Keratinocyte (primary cell): ENCODE results near the gene FAM237A. TPM values are rescaled to one million over a fixed set of nuclear protein-coding genes. Genes with fewer than 3 reads are reported as not detected.

ENCODE experiments used
- DNase-seq: peaks from one replicate; pipeline ENCODE4 v3.0.0-alpha.2; 2011; ENCODE audit warnings: low read depth, missing footprints, low spot score
- FAIRE-seq: peaks from 2 replicates; lab custom pipeline; 2011; peaks lifted over from hg19 to GRCh38; lab: Jason Lieb, UNC
- H2AFZ ChIP-seq: 2 replicates; pipeline ENCODE4 v1.6.0; 2012; ENCODE audit warnings: low read length, control low read depth, inconsistent platforms; ENCODE audit not compliant: control insufficient read depth
- H3K27ac ChIP-seq: 2 replicates; pipeline ENCODE4 v1.5.1; 2011; ENCODE audit warnings: low read length; ENCODE audit not compliant: control insufficient read depth, insufficient read depth
- H3K27me3 ChIP-seq: 3 replicates; pipeline ENCODE4 v1.6.0; 2011; ENCODE audit warnings: low read length; ENCODE audit not compliant: control insufficient read depth, insufficient read depth; ENCODE audit errors: extremely low read depth
- H3K36me3 ChIP-seq, 2 experiments: 2 replicates in 1 of 2; 3 replicates in 1 of 2; pipeline ENCODE4 v1.5.1; 2011; ENCODE audit warnings: low read length in 2 of 2, mild to moderate bottlenecking in 1 of 2; ENCODE audit not compliant: control insufficient read depth in 2 of 2, insufficient read depth in 2 of 2; ENCODE audit errors: extremely low read depth in 1 of 2
- H3K4me1 ChIP-seq: 3 replicates; pipeline ENCODE4 v1.5.1; 2011; ENCODE audit warnings: low read length; ENCODE audit not compliant: control insufficient read depth, insufficient read depth; ENCODE audit errors: extremely low read depth
- H3K4me2 ChIP-seq: 3 replicates; pipeline ENCODE4 v1.6.0; 2011; ENCODE audit warnings: low read depth, low read length; ENCODE audit not compliant: control insufficient read depth, insufficient read depth; ENCODE audit errors: extremely low read depth
- H3K4me3 ChIP-seq, 3 experiments: fragments of 200-600 bp in 1 of 3; sonication (generic) in 1 of 3; 2 replicates in 2 of 3; 3 replicates in 1 of 3; pipeline ENCODE4 v1.5.1; 2011 to 2016; ENCODE audit warnings: low read length in 3 of 3, mild to moderate bottlenecking in 3 of 3, control low read depth in 2 of 3, inconsistent platforms in 1 of 3, low read depth in 1 of 3, mixed read lengths in 1 of 3, mixed run types in 1 of 3, moderate library complexity in 1 of 3; ENCODE audit not compliant: control insufficient read depth in 2 of 3, insufficient read depth in 2 of 3; ENCODE audit errors: extremely low read depth in 1 of 3
- H3K79me2 ChIP-seq: 2 replicates; pipeline ENCODE4 v1.6.0; 2012; ENCODE audit warnings: low read length; ENCODE audit not compliant: control insufficient read depth, insufficient read depth
- H3K9ac ChIP-seq: 3 replicates; pipeline ENCODE4 v1.6.0; 2011; ENCODE audit warnings: low read length; ENCODE audit not compliant: control insufficient read depth, insufficient read depth; ENCODE audit errors: extremely low read depth
- H3K9me1 ChIP-seq: 3 replicates; pipeline ENCODE4 v1.6.0; 2011; ENCODE audit warnings: low read length; ENCODE audit not compliant: control insufficient read depth, insufficient read depth; ENCODE audit errors: extremely low read depth
- H3K9me3 ChIP-seq: 2 replicates; pipeline ENCODE4 v1.5.1; 2012; ENCODE audit warnings: low read depth, low read length; ENCODE audit not compliant: control insufficient read depth
- H4K20me1 ChIP-seq: 3 replicates; pipeline ENCODE4 v1.6.0; 2011; ENCODE audit warnings: low read length; ENCODE audit not compliant: control insufficient read depth, insufficient read depth; ENCODE audit errors: extremely low read depth
- EZH2 ChIP-seq: IDR thresholded peaks from one replicate; pipeline ENCODE4 v1.6.1; 2012; ENCODE audit warnings: inconsistent platforms, mild to moderate bottlenecking, low read length, moderate library complexity
- dilution Hi-C: fragments of 300-500 bp; cut with MboI; formaldehyde crosslinking; loops from one replicate; pipeline ENCODE4 v1.7.0; 2020; ENCODE audit warnings: low sequenced_read_pairs; ENCODE audit not compliant: extremely low pct_ligation_motif_present
- polyA plus RNA-seq, 5 experiments: library from polyadenylated mRNA; depleted of rRNA in 3 of 5; stranded (reverse) in 3 of 5; stranded (forward) in 1 of 5; unstranded in 1 of 5; fragments of >200 nt; gene quantifications; 1 replicate in 1 of 5; 2 replicates in 3 of 5; 3 replicates in 1 of 5; pipeline versions ENCODE4 v1.2.1 to v1.2.3, GENCODE V29; 2011 to 2012; ENCODE audit warnings: missing spikeins in 2 of 5, low read depth in 1 of 5, low replicate concordance in 1 of 5
- TF ChIP-seq, protein P1 (sequence below), 3 experiments: IDR thresholded peaks in 1 of 3; conservative IDR thresholded peaks in 1 of 3; optimal IDR thresholded peaks in 1 of 3; 2 replicates in 2 of 3; 3 replicates in 1 of 3; pipeline versions ENCODE3 to v1.5.1; 2011; ENCODE audit warnings: low read length in 3 of 3, mild to moderate bottlenecking in 3 of 3, moderate library complexity in 2 of 3, control low read depth in 1 of 3, inconsistent platforms in 1 of 3; ENCODE audit not compliant: insufficient read depth in 2 of 3; ENCODE audit errors: extremely low read depth in 1 of 3

The FAM237A gene
- polyA plus RNA-seq, 1 donor (not counting 4 experiments of a cell fraction or from before 2014, with no cell fraction given): not detected

DNA sequence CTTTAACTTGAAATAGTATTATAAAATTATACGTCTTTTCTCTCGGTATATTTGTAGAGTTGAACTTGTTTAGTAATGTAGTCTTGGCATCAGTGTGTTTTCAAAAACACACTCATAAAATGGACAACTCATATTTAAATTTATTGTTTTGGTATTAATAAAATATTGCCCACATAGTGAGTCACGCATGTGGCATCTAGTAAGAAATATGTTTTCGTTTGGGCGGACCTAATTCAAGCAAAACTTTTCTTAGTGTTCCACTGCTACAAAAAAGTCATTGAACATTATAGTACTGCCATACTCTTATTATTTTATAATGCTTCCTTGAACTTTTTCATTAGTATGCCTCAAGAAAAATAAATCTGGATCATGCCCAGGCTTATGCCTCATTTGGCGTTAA lies 31.1 kb upstream of the FAM237A start:
- TF ChIP-seq, protein P1, sequence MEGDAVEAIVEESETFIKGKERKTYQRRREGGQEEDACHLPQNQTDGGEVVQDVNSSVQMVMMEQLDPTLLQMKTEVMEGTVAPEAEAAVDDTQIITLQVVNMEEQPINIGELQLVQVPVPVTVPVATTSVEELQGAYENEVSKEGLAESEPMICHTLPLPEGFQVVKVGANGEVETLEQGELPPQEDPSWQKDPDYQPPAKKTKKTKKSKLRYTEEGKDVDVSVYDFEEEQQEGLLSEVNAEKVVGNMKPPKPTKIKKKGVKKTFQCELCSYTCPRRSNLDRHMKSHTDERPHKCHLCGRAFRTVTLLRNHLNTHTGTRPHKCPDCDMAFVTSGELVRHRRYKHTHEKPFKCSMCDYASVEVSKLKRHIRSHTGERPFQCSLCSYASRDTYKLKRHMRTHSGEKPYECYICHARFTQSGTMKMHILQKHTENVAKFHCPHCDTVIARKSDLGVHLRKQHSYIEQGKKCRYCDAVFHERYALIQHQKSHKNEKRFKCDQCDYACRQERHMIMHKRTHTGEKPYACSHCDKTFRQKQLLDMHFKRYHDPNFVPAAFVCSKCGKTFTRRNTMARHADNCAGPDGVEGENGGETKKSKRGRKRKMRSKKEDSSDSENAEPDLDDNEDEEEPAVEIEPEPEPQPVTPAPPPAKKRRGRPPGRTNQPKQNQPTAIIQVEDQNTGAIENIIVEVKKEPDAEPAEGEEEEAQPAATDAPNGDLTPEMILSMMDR (optimal IDR thresholded peaks at IDR 0.05 in 1 of 3, IDR thresholded peaks at IDR 0.05 in 1 of 3, conservative IDR thresholded peaks at IDR 0.05 in 1 of 3; ENCODE audit: extremely low read depth in 1 of 3, insufficient read depth in 2 of 3, low read length in 3 of 3): no peak
- no peak for TF ChIP-seq EZH2
- DNase-seq: no peak
- Histone ChIP-seq H3K9me1 (no peaks in the 10 kb centered on the region), H4K20me1 (no peaks in the 10 kb centered on the region), H3K79me2 (no peaks in the 10 kb centered on the region), H3K27me3 (no peaks in the 10 kb centered on the region), H3K27ac (peak overlapping the region; percentile 84), H3K4me1 (peaks cover 20% of the 10 kb centered on the region), H3K9ac (peak overlapping the region; percentile 52), H3K4me2 (peak overlapping the region; percentile 72), H3K36me3 (no peaks in the 10 kb centered on the region), H3K9me3 (no peaks in the 10 kb centered on the region), H3K4me3 (peak overlapping the region in 1 of 3 experiments; percentile 18), H2AFZ (peak overlapping the region; percentile 20)
- dilution Hi-C loops: no loop called here
- no peak for FAIRE-seq

DNA sequence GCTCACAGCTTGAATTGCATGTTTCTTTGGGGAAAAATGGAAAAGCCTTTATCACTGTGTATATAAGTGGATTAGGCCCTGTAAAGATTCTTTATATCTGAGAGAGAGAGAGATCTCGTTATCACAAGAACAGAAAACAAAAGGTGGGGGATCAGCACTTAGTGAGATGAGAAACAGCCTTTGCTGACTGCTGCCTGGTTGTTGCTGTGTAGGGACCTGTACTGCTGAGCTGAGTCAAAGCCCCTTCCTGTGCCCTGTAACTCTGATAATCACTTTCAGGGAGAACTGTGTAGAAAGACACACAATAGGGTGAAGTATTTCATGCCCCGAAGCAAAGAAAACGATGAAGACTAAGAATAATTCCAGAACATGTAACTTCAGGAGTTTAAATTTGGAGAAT lies 30.6 kb upstream of the FAM237A start:
- Histone ChIP-seq H3K4me2 (peak overlapping the region; percentile 72), H3K4me3 (peak overlapping the region in 1 of 3 experiments; percentile 18), H3K79me2 (no peaks in the 10 kb centered on the region), H3K27ac (peak overlapping the region; percentile 84), H2AFZ (peak overlapping the region; percentile 20), H3K27me3 (no peaks in the 10 kb centered on the region), H3K4me1 (peaks cover 20% of the 10 kb centered on the region), H3K9me1 (no peaks in the 10 kb centered on the region), H3K9me3 (no peaks in the 10 kb centered on the region), H3K36me3 (no peaks in the 10 kb centered on the region), H3K9ac (peak overlapping the region; percentile 52), H4K20me1 (no peaks in the 10 kb centered on the region)
- FAIRE-seq (peak; percentile 34), DNase-seq (peak; percentile 15)
- TF ChIP-seq, protein P1 (optimal IDR thresholded peaks at IDR 0.05 in 1 of 3, IDR thresholded peaks at IDR 0.05 in 1 of 3, conservative IDR thresholded peaks at IDR 0.05 in 1 of 3; ENCODE audit: extremely low read depth in 1 of 3, insufficient read depth in 2 of 3, low read length in 3 of 3): no peak
- dilution Hi-C loops: no loop called here
